GM19395 (cell line): ENCODE measurements around the gene TEX2.

ENCODE experiments used
- ATAC-seq: cut with Tn5 transposase; IDR thresholded peaks from one replicate; pipeline ENCODE4 v1.9.1; 2021; ENCODE audit warnings: mild to moderate bottlenecking, moderate library complexity; ENCODE audit not compliant: unreplicated experiment

The TEX2 gene

GRCh38 chr17:64263000-64263766 is at the start of gene TEX2:
Gene TEX2, minus strand, starts transcription at chr17:64263260. Its CDS starts 49,043 bp downstream, at chr17:64214217.
- ATAC-seq, result peak; percentile 84

- no peak for ATAC-seq
These were observed 46.6 kb upstream of the TEX2 start for GRCh38 chr17:64309710-64310109.

DNA sequence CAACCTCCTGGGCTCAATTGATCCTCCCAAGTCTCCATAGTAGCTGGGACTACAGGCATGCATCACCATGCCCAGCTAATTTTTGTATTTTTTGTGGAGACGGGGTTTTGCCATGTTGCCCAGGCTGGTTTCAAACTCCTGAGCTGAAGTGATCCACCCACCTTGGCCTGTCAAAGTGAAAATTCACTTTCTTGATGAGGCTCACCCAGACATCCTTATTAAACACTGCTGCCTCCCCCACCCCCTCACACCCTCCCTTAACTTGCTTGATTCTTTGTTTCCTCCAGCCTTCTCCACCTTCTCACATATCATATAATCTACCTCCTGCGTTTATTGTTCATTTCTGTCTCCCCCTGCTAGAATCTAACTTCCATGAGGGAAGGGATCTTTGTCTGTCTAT is 46.0 kb upstream of the TEX2 start:
- ATAC-seq, result no peak

- ATAC-seq, result no peak
These were observed 43.9 kb upstream of the TEX2 start for GRCh38 chr17:64306850-64307463.

- ATAC-seq, result no peak
These were observed 41.5 kb upstream of the TEX2 start for GRCh38 chr17:64304551-64304950.

- ATAC-seq, result no peak
These were observed 37.6 kb upstream of the TEX2 start for GRCh38 chr17:64300699-64300965.

- no peak for ATAC-seq
These were observed 34.5 kb upstream of the TEX2 start for GRCh38 chr17:64297467-64298088.

- no peak for ATAC-seq
These were observed 33.2 kb upstream of the TEX2 start for GRCh38 chr17:64296246-64296645.

GRCh38 chr17:64295146-64295545 is 32.1 kb upstream of the TEX2 start:
- no peak for ATAC-seq

DNA sequence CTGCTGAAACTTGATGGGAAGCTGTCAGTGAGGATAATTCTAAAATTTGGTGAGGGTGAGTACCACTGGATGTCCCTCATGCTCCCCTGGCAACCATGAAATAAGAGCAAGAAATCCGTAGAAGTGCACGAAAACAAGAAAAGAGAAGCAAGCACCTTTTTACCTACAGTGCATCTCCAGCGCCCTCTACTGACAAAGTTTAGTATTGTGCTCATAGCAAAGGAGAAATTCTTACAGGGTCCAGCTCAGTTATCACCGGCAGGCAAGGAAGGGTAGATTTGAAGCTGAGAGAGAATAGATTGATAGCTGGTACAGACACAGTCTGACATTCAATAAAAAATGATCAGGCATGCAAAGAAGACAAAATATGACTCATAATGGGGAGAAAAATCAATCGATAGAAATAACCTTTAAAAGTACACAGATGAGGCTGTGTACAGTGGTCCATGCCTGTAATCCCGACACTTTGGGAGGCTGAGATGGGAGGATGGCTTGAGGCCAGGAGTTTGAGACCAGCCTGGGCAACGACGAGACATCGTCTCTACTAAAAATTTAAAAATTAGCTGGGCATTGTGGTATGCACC is 28.3 kb upstream of the TEX2 start:
- no peak for ATAC-seq

GRCh38 chr17:64289741-64290141 is 26.7 kb upstream of the TEX2 start:
- ATAC-seq, result no peak

GRCh38 chr17:64282753-64283080 is 19.7 kb upstream of the TEX2 start:
- ATAC-seq, result no peak

- no peak for ATAC-seq
These were observed 19.1 kb upstream of the TEX2 start for GRCh38 chr17:64281962-64282752.

GRCh38 chr17:64278614-64279013 is 15.6 kb upstream of the TEX2 start:
- ATAC-seq, result no peak

GRCh38 chr17:64277831-64278562 is 14.9 kb upstream of the TEX2 start:
- ATAC-seq, result no peak

DNA sequence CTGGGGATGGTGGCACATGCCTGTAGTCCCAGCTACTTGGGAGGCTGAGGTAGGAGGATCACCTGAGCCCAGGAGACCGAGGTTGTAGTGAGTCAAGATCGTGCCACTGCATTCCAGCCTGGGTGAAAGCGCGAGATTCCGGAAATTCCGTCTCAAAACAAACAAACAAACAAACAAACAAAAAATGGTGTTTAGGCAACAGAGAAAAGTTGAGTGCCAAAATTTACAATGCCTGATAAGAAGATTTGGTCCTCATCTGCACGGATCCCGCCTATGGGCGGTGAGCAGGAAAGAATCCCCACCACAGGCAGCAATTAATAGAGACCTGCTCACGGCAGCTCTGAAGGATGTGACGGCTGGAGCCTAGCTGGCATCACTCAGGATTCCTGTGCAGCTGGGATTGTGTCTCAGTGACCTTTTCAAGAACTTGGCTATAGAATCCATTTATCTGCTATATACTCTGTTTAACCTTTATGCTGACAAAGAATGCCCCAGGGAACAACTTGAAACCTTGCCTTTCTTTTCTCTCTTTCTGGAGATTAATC is 14.0 kb upstream of the TEX2 start:
- ATAC-seq, result no peak

DNA sequence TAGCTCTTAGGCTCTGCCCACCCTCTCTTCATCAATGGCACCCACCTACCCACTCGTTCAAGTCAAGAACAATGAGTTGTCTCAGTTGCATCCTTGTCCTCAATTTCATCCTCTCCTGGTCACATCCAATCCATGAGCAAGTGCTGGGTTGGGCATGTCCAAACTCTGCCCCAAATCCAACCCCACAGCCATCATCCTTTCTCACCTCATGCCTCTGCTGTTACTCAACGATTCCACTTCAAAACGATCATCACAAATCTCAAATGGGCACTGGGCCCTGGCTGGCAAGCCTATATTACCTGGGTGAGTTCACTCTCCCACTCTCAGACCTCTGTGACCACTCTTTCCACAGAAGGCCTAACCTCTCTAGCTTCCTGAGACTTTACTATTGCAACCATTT is 12.0 kb upstream of the TEX2 start:
- no peak for ATAC-seq

DNA sequence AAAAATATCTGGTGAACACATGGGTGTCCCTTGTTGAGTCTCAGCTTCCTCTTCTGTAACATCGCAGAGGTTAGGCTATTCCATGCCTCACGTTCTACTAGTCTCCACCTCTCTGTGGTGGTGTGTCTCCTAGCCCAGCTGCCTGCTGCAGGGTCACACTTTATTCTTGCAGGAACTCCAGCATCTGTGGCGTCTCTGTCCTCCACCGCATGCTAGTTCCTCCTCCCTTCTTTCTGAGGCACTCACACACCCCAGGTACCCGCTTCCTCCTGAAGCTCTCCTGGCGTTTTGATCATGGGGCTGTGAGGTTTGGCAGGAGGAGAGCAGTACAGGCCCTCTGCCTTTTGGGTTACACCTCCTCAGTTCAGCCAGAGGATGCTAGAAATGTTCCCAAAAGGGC is 9.9 kb upstream of the TEX2 start:
- ATAC-seq, result no peak

DNA sequence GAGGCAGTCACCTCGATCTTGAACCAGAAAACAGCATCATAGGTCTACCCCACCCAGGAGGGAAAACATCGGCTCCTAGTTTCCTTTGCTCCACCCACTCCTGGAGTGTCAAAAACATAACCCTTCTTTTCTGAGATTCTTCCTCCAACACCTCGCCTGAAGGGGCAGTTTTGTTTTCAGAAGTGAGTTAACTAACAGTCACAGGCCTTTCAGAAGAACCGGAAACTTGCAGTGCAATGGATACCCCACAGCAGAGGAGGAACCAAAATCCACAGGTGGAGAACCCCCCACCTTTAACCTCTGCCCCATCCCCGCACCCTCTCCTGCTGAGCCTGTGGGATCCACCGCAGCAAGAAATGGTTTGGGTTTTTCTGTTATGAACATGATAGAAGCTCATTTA is 7.8 kb upstream of the TEX2 start:
- ATAC-seq, result peak; percentile 68
